Measurements from ENCODE around the gene GPR55. TPM values are rescaled to one million over a fixed set of nuclear protein-coding genes. Genes with fewer than 3 reads are reported as not detected.
A peak's percentile ranks its signal among the peaks of the same experiment; 100 is the strongest.

GPR55 gene
- total and polyA plus RNA-seq, 8 donors: 0.13 to 0.37 (median 0.19) TPM; not detected in 5

- Histone ChIP-seq H3K27me3 (peaks cover 0 to 26% (median 9%) of the 10 kb centered on the region in 3 donors), H3K9me3 (peaks cover 0 to 6% (median 5%) of the 10 kb centered on the region in 4 donors), H3K27ac (no peak overlapping the region), H3K36me3 (no peaks in the 10 kb centered on the region), H3K4me1 (peaks cover 0 to 8% (median 3%) of the 10 kb centered on the region in 4 donors), H3K4me3 (no peak overlapping the region)
- DNase-seq: peak in 1 of 2 donors; percentile 21
- TF ChIP-seq POLR2A (IDR thresholded peaks at IDR 0.05) (no peak), EP300 (IDR thresholded peaks at IDR 0.05) (no peak), POLR2AphosphoS5 (IDR thresholded peaks at IDR 0.05) (no peak)
- TF ChIP-seq, protein P1, sequence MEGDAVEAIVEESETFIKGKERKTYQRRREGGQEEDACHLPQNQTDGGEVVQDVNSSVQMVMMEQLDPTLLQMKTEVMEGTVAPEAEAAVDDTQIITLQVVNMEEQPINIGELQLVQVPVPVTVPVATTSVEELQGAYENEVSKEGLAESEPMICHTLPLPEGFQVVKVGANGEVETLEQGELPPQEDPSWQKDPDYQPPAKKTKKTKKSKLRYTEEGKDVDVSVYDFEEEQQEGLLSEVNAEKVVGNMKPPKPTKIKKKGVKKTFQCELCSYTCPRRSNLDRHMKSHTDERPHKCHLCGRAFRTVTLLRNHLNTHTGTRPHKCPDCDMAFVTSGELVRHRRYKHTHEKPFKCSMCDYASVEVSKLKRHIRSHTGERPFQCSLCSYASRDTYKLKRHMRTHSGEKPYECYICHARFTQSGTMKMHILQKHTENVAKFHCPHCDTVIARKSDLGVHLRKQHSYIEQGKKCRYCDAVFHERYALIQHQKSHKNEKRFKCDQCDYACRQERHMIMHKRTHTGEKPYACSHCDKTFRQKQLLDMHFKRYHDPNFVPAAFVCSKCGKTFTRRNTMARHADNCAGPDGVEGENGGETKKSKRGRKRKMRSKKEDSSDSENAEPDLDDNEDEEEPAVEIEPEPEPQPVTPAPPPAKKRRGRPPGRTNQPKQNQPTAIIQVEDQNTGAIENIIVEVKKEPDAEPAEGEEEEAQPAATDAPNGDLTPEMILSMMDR (IDR thresholded peaks at IDR 0.05): no peak
- WGBS, 5 donors: 87 to 89% (median 88%) methylated on average over 22 of the region's 22 CpGs
- intact Hi-C loops (cut with DNase I; ENCODE audit: low total_unique reads): no loop called here
Measured at GRCh38 chr2:230931556-230932231, 6.7 kb upstream of the GPR55 start.

- TF ChIP-seq POLR2A (IDR thresholded peaks at IDR 0.05) (no peak), POLR2AphosphoS5 (IDR thresholded peaks at IDR 0.05) (no peak), EP300 (IDR thresholded peaks at IDR 0.05) (no peak)
- TF ChIP-seq, protein P1 (IDR thresholded peaks at IDR 0.05): no peak
- H3K27me3 ChIP-seq: peaks cover 0 to 26% (median 9%) of the 10 kb centered on the region in 3 donors
- no peak overlapping the region for H3K27ac ChIP-seq
- H3K9me3 ChIP-seq: peaks cover 0 to under 1% (median under 1%) of the 10 kb centered on the region in 4 donors
- DNase-seq: peak in 1 of 2 donors; percentile 10
- H3K36me3 ChIP-seq: no peaks in the 10 kb centered on the region
- H3K4me1 ChIP-seq: peaks cover 0 to 8% (median 3%) of the 10 kb centered on the region in 4 donors
- 65 to 76% (median 70%) methylated on average over 9 to 10 of the region's 10 CpGs for WGBS, 5 donors
- H3K4me3 ChIP-seq: no peak overlapping the region
- intact Hi-C loops (cut with DNase I; ENCODE audit: low total_unique reads): no loop called here
Measured at GRCh38 chr2:230930928-230931555, 6.0 kb upstream of the GPR55 start.

DNA sequence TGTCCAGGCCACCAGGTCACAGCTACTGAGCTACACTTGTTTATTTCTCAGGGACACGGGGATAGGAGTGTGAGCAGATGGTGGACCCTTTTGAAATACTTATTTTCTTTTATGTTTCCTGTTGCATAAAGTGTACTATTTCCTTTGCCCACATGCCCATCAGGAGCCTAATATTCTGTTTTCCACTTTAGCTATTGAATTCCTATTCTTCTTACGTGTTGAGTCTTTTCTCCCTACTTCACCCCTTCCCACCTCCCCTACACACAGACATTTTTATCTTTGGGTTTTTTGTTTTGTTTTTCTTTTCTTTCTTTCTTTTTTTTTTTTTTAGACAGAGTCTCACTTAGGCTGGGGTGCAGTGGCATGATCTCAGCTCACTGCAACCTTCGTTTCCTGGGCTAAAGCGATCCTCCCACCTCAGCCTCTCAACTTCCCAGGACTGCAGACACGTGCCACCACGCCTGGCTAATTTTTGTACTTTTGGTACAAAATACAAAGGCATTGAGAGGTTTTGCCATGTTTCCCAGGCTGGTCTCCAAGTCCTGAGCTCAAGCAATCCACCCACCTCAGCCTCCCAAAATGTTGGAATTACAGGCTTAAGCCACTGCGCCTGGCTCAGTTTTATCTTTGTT is 5.2 kb upstream of the GPR55 start:
- no peaks in the 10 kb centered on the region for H3K9me3 ChIP-seq
- no peak for DNase-seq
- H3K27ac ChIP-seq: no peak overlapping the region
- intact Hi-C loops (cut with DNase I; ENCODE audit: low total_unique reads): no loop called here
- 76 to 82% (median 79%) methylated on average over 7 of the region's 7 CpGs for WGBS, 5 donors
- H3K4me1 ChIP-seq: peaks cover 0 to 8% (median 3%) of the 10 kb centered on the region in 4 donors
- TF ChIP-seq POLR2A (IDR thresholded peaks at IDR 0.05) (no peak), POLR2AphosphoS5 (IDR thresholded peaks at IDR 0.05) (no peak), EP300 (IDR thresholded peaks at IDR 0.05) (no peak)
- TF ChIP-seq, protein P1 (IDR thresholded peaks at IDR 0.05): no peak
- H3K4me3 ChIP-seq: no peak overlapping the region
- H3K27me3 ChIP-seq: peaks cover 0 to 27% (median 9%) of the 10 kb centered on the region in 3 donors
- no peaks in the 10 kb centered on the region for H3K36me3 ChIP-seq

DNA sequence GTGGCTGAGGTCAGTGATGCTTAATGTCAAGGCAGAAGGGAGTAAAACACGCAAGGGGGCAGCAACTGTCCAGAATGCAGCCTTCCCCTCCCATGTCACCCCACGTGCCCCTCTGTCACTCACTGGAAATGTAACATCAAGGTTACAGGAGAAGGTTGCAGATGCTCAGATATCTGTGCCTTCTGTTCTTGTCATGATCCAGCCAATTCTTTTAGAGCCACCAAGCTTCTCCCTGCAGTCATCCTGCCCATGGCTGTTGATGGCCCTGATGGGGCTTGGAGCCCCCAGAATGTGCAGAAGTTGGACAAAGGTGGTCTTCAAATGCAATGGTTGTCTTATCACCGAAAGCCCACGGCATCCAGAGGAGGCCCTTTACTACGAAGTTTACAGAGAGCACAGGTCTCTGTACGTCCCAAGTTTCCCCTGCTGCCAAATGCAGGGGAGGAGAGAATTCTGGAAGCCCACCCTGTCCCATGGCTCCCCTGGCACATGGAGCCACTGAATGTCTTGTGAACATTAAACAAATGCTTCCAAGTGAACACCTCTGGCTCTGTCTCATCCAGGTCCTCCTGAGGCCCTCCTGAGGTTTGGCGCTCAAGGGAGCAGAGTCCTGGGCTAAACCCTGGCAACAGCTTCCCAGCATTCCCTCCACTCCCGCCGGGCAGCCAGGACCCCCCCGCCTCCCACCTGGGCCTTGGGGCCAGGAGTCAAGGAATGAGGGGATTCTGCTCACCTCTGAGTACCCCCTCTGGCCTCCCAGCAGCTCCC is 4.5 kb upstream of the GPR55 start:
- 72 to 78% (median 73%) methylated on average over 8 to 10 of the region's 10 CpGs for WGBS, 5 donors
- Histone ChIP-seq H3K27me3 (peaks cover 0 to 29% (median 4%) of the 10 kb centered on the region in 3 donors), H3K36me3 (no peaks in the 10 kb centered on the region), H3K9me3 (no peaks in the 10 kb centered on the region), H3K4me3 (no peak overlapping the region), H3K4me1 (peaks cover 0 to 8% (median 3%) of the 10 kb centered on the region in 4 donors), H3K27ac (no peak overlapping the region)
- intact Hi-C loops (cut with DNase I; ENCODE audit: low total_unique reads): no loop called here
- TF ChIP-seq, protein P1 (IDR thresholded peaks at IDR 0.05): no peak
- TF ChIP-seq POLR2A (IDR thresholded peaks at IDR 0.05) (no peak), EP300 (IDR thresholded peaks at IDR 0.05) (no peak)
- DNase-seq: peak in 1 of 2 donors; percentile 23

Measured in stomach (tissue), 9 donors.